Stomach smooth muscle (tissue), 2 donors: ENCODE results near the gene HPS4.
A peak's percentile ranks its signal among the peaks of the same experiment; 100 is the strongest.

Experiments used
- H3K27ac ChIP-seq: one replicate; pipeline ENCODE4 v1.7.0; 2013; ENCODE audit warnings: mild to moderate bottlenecking, low read length, inconsistent platforms
- H3K27me3 ChIP-seq, 2 donors: one replicate each; pipeline ENCODE4 v1.7.0; 2013; ENCODE audit warnings: low read length in 2 of 2; ENCODE audit not compliant: insufficient read depth in 2 of 2, control insufficient read depth in 1 of 2
- H3K36me3 ChIP-seq, 2 donors: one replicate each; pipeline ENCODE4 v1.7.0; 2013; ENCODE audit warnings: low read length in 2 of 2; ENCODE audit not compliant: control insufficient read depth in 2 of 2, insufficient read depth in 2 of 2
- H3K4me1 ChIP-seq: one replicate; pipeline ENCODE4 v1.7.0; 2013; ENCODE audit warnings: low read length; ENCODE audit not compliant: control insufficient read depth, insufficient read depth
- H3K4me3 ChIP-seq, 2 donors: one replicate each; pipeline ENCODE4 v1.7.0; 2013; ENCODE audit warnings: low read length in 2 of 2
- H3K9ac ChIP-seq, 2 donors: one replicate each; pipeline ENCODE4 v1.7.0; 2013; ENCODE audit warnings: low read length in 2 of 2, mild to moderate bottlenecking in 1 of 2
- H3K9me3 ChIP-seq, 2 donors: one replicate each; pipeline ENCODE4 v1.7.0; 2013; ENCODE audit warnings: low read length in 2 of 2; ENCODE audit not compliant: control insufficient read depth in 2 of 2
- donor health status: healthy.
- donor health status: Pancreatic carcinoma.

HPS4 gene

GRCh38 chr22:26496456-26496855, 12.9 kb upstream of the HPS4 start:
- no peak overlapping the region for H3K4me3 ChIP-seq
- peaks cover 69 to 70% of the 10 kb centered on the region in 2 donors for H3K36me3 ChIP-seq
- H3K9me3 ChIP-seq, result no peaks in the 10 kb centered on the region
- no peak overlapping the region for H3K9ac ChIP-seq
- H3K4me1 ChIP-seq, result no peaks in the 10 kb centered on the region
- no peaks in the 10 kb centered on the region for H3K27me3 ChIP-seq
- H3K27ac ChIP-seq, result no peak overlapping the region

- Histone ChIP-seq H3K9ac (no peak overlapping the region), H3K27me3 (no peaks in the 10 kb centered on the region), H3K36me3 (peaks cover 69 to 72% of the 10 kb centered on the region in 2 donors), H3K27ac (no peak overlapping the region), H3K4me1 (no peaks in the 10 kb centered on the region), H3K4me3 (no peak overlapping the region), H3K9me3 (no peaks in the 10 kb centered on the region)
Measured at GRCh38 chr22:26494506-26494905, 10.9 kb upstream of the HPS4 start.

- Histone ChIP-seq H3K4me3 (no peak overlapping the region), H3K27me3 (no peaks in the 10 kb centered on the region), H3K4me1 (no peaks in the 10 kb centered on the region), H3K27ac (no peak overlapping the region), H3K9me3 (no peaks in the 10 kb centered on the region), H3K9ac (no peak overlapping the region), H3K36me3 (peaks cover 80 to 82% of the 10 kb centered on the region in 2 donors)
Measured at GRCh38 chr22:26492220-26492619, 8.6 kb upstream of the HPS4 start.

GRCh38 chr22:26489447-26490036, 6.0 kb upstream of the HPS4 start:
- H3K36me3 ChIP-seq, result peaks cover 58 to 62% of the 10 kb centered on the region in 2 donors
- H3K27me3 ChIP-seq, result no peaks in the 10 kb centered on the region
- H3K9me3 ChIP-seq, result no peaks in the 10 kb centered on the region
- peaks cover 10% of the 10 kb centered on the region for H3K4me1 ChIP-seq
- H3K9ac ChIP-seq, result no peak overlapping the region
- H3K27ac ChIP-seq, result no peak overlapping the region
- H3K4me3 ChIP-seq, result no peak overlapping the region

GRCh38 chr22:26487996-26488395, 4.4 kb upstream of the HPS4 start:
- H3K27ac ChIP-seq, result no peak overlapping the region
- H3K4me3 ChIP-seq, result no peak overlapping the region
- H3K36me3 ChIP-seq, result peaks cover 43 to 46% of the 10 kb centered on the region in 2 donors
- H3K9me3 ChIP-seq, result no peaks in the 10 kb centered on the region
- H3K9ac ChIP-seq, result no peak overlapping the region
- H3K27me3 ChIP-seq, result no peaks in the 10 kb centered on the region
- H3K4me1 ChIP-seq, result peaks cover 16% of the 10 kb centered on the region

- Histone ChIP-seq H3K9ac (no peak overlapping the region), H3K27ac (no peak overlapping the region), H3K4me1 (peaks cover 23% of the 10 kb centered on the region), H3K27me3 (no peaks in the 10 kb centered on the region), H3K9me3 (no peaks in the 10 kb centered on the region), H3K4me3 (no peak overlapping the region), H3K36me3 (peaks cover 31 to 33% of the 10 kb centered on the region in 2 donors)
Measured at GRCh38 chr22:26486394-26486793, 2.8 kb upstream of the HPS4 start.

GRCh38 chr22:26485806-26486390, 2.3 kb upstream of the HPS4 start:
- Histone ChIP-seq H3K27ac (no peak overlapping the region), H3K4me3 (no peak overlapping the region), H3K36me3 (peaks cover 31 to 33% of the 10 kb centered on the region in 2 donors), H3K9ac (no peak overlapping the region), H3K9me3 (no peaks in the 10 kb centered on the region), H3K27me3 (no peaks in the 10 kb centered on the region), H3K4me1 (peaks cover 28% of the 10 kb centered on the region)

- Histone ChIP-seq H3K9ac (peak overlapping the region in 1 of 2 donors; percentile 4), H3K9me3 (no peaks in the 10 kb centered on the region), H3K4me1 (peaks cover 32% of the 10 kb centered on the region), H3K4me3 (peak overlapping the region in 1 of 2 donors; percentile 78), H3K36me3 (peaks cover 29 to 31% of the 10 kb centered on the region in 2 donors), H3K27me3 (no peaks in the 10 kb centered on the region), H3K27ac (peak overlapping the region; percentile 24)
Measured at GRCh38 chr22:26485013-26485412, 1.4 kb upstream of the HPS4 start.

- no peaks in the 10 kb centered on the region for H3K9me3 ChIP-seq
- H3K36me3 ChIP-seq, result peaks cover 25 to 26% of the 10 kb centered on the region in 2 donors
- H3K4me3 ChIP-seq, result peak overlapping the region; percentile 78 to 88
- no peaks in the 10 kb centered on the region for H3K27me3 ChIP-seq
- H3K27ac ChIP-seq, result peak overlapping the region; percentile 89
- peak overlapping the region; percentile 96 to 98 for H3K9ac ChIP-seq
- peaks cover 34% of the 10 kb centered on the region for H3K4me1 ChIP-seq
Measured at GRCh38 chr22:26484360-26484706, 750 bp upstream of the HPS4 start.

- Histone ChIP-seq H3K4me1 (peaks cover 35% of the 10 kb centered on the region), H3K4me3 (peak overlapping the region; percentile 78 to 88), H3K9me3 (no peaks in the 10 kb centered on the region), H3K27me3 (no peaks in the 10 kb centered on the region), H3K36me3 (peaks cover 12 to 14% of the 10 kb centered on the region in 2 donors), H3K27ac (peak overlapping the region; percentile 89), H3K9ac (peak overlapping the region; percentile 96 to 98)
Measured at GRCh38 chr22:26483043-26483438, 542 bp downstream of the HPS4 start.

- Histone ChIP-seq H3K36me3 (peaks cover 7 to 15% of the 10 kb centered on the region in 2 donors), H3K9ac (no peak overlapping the region), H3K27ac (no peak overlapping the region), H3K4me1 (peaks cover 35% of the 10 kb centered on the region), H3K4me3 (no peak overlapping the region), H3K9me3 (no peaks in the 10 kb centered on the region), H3K27me3 (no peaks in the 10 kb centered on the region)
Measured at GRCh38 chr22:26482161-26482560, 1.4 kb downstream of the HPS4 start.
